GM23338 (cell line): Measurements from ENCODE around the gene SURF4. TPM values are rescaled to one million over a fixed set of nuclear protein-coding genes. Genes with fewer than 3 reads are reported as not detected.

Experiments used
- ATAC-seq: fragments of 200-7000 bp; cut with Tn5 transposase; 3 replicates; pipeline ENCODE4 v1.9.1; 2020
- DNase-seq: peaks from one replicate; pipeline ENCODE4 v3.0.0-alpha.2; 2015; ENCODE audit warnings: low spot score
- H2AFZ ChIP-seq: fragments of 200-600 bp; sonication (generic); 2 replicates; pipeline ENCODE4 v1.8.0; 2016; ENCODE audit warnings: antibody characterized with exemption, mild to moderate bottlenecking, moderate library complexity
- H3F3A ChIP-seq: fragments of 200-600 bp; sonication (generic); replicated peaks from 2 replicates; pipeline ENCODE4 v1.8.0; 2017; ENCODE audit warnings: antibody characterized with exemption, mixed run types, low read depth
- H3K27ac ChIP-seq: fragments of 200-600 bp; sonication (generic); 2 replicates; pipeline ENCODE4 v1.6.1; 2016; ENCODE audit warnings: low read depth
- H3K27me3 ChIP-seq: fragments of 200-600 bp; sonication (generic); 2 replicates; pipeline ENCODE4 v1.8.0; 2016; ENCODE audit warnings: mild to moderate bottlenecking, mixed run types, moderate library complexity; ENCODE audit not compliant: insufficient read depth
- H3K36me3 ChIP-seq: fragments of 200-600 bp; sonication (generic); 2 replicates; pipeline ENCODE4 v1.8.0; 2016; ENCODE audit warnings: mild to moderate bottlenecking; ENCODE audit not compliant: insufficient read depth
- H3K4me1 ChIP-seq: fragments of 200-600 bp; sonication (generic); 2 replicates; pipeline ENCODE4 v1.8.0; 2016; ENCODE audit warnings: mild to moderate bottlenecking, moderate library complexity; ENCODE audit not compliant: insufficient read depth
- H3K4me2 ChIP-seq: fragments of 200-600 bp; sonication (generic); 2 replicates; pipeline ENCODE4 v1.7.1; 2017; ENCODE audit warnings: mixed run types
- H3K4me3 ChIP-seq: fragments of 200-600 bp; sonication (generic); 2 replicates; pipeline ENCODE4 v1.6.1; 2016; ENCODE audit warnings: mixed run types
- H3K79me2 ChIP-seq: fragments of 200-600 bp; sonication (generic); replicated peaks from 2 replicates; pipeline ENCODE4 v1.8.0; 2017; ENCODE audit warnings: mild to moderate bottlenecking; ENCODE audit not compliant: insufficient read depth
- H3K9me2 ChIP-seq: fragments of 200-600 bp; sonication (generic); 2 replicates; pipeline ENCODE4 v1.8.0; 2017; ENCODE audit not compliant: insufficient read depth
- H4K20me1 ChIP-seq: fragments of 200-600 bp; sonication (generic); replicated peaks from 2 replicates; pipeline ENCODE4 v1.8.0; 2017; ENCODE audit warnings: mild to moderate bottlenecking; ENCODE audit not compliant: insufficient read depth
- H3K27ac Mint-ChIP-seq: 2 replicates; pipeline ENCODE4 v1.8.0; 2020; ENCODE audit warnings: inconsistent platforms, mild to moderate bottlenecking, moderate library complexity, mixed read lengths
- H3K27me3 Mint-ChIP-seq: 3 replicates; pipeline ENCODE4 v1.8.0; 2022; ENCODE audit warnings: low read depth, mild to moderate bottlenecking, moderate library complexity, mixed read lengths, inconsistent platforms; ENCODE audit not compliant: insufficient read depth, poor library complexity
- H3K36me3 Mint-ChIP-seq: 3 replicates; pipeline ENCODE4 v1.8.0; 2021; ENCODE audit warnings: low read depth, mild to moderate bottlenecking, inconsistent platforms, moderate library complexity, mixed read lengths
- H3K4me1 Mint-ChIP-seq: 3 replicates; pipeline ENCODE4 v1.8.0; 2020; ENCODE audit warnings: mild to moderate bottlenecking, inconsistent platforms, mixed read lengths
- H3K4me3 Mint-ChIP-seq: 3 replicates; pipeline ENCODE4 v1.8.0; 2021; ENCODE audit warnings: moderate library complexity, mild to moderate bottlenecking, inconsistent platforms, mixed read lengths
- H3K9me3 Mint-ChIP-seq: 3 replicates; pipeline ENCODE4 v1.8.0; 2020; ENCODE audit warnings: moderate library complexity, mild to moderate bottlenecking, inconsistent platforms, mixed read lengths
- POLR2AphosphoS5 ChIP-seq: IDR thresholded peaks from 2 replicates; pipeline ENCODE4 v1.6.1; 2016; ENCODE audit warnings: antibody characterized with exemption, low read depth
- ZNF114 ChIP-seq: fragments of 250-450 bp; sonication (Bioruptor Pico); IDR thresholded peaks from 2 replicates; pipeline ENCODE4 v1.5.0; 2020; ENCODE audit warnings: mild to moderate bottlenecking, moderate library complexity
- polyA plus RNA-seq: library from polyadenylated mRNA; unstranded; fragments of >200 nt; fragmentation: Nextera tagmentation; extraction: Ambion mirVana; gene quantifications from 2 replicates; pipeline ENCODE4 v1.2.1, GENCODE V29; 2016
- total RNA-seq: library from RNA; depleted of rRNA; stranded (reverse); fragments of >200 nt; shearing (Covaris generic); gene quantifications from 2 replicates; pipeline ENCODE4 v1.2.3, GENCODE V29; 2014
- TF ChIP-seq, protein P1 (sequence below): IDR thresholded peaks from one replicate; pipeline ENCODE4 v1.6.1; 2018; ENCODE audit warnings: antibody characterized with exemption; ENCODE audit not compliant: unreplicated experiment
- TF ChIP-seq, protein P2 (sequence below): fragments of 250-450 bp; sonication (Bioruptor Pico); IDR thresholded peaks from 2 replicates; pipeline ENCODE4 v1.5.0; 2020; ENCODE audit warnings: mild to moderate bottlenecking, moderate library complexity
- TF ChIP-seq, protein P3 (sequence below), 2 experiments: fragments of 200-600 bp in 1 of 2; sonication (generic) in 1 of 2; conservative IDR thresholded peaks; 2 replicates each; pipeline versions ENCODE4 v1.5.1 to v1.6.1; 2016 to 2017; ENCODE audit warnings: antibody characterized with exemption in 2 of 2, low read depth in 2 of 2, mild to moderate bottlenecking in 2 of 2, moderate library complexity in 1 of 2

The SURF4 gene
- total and polyA plus RNA-seq, 2 experiments from 2014 or later, result 66.3 to 242 TPM

DNA sequence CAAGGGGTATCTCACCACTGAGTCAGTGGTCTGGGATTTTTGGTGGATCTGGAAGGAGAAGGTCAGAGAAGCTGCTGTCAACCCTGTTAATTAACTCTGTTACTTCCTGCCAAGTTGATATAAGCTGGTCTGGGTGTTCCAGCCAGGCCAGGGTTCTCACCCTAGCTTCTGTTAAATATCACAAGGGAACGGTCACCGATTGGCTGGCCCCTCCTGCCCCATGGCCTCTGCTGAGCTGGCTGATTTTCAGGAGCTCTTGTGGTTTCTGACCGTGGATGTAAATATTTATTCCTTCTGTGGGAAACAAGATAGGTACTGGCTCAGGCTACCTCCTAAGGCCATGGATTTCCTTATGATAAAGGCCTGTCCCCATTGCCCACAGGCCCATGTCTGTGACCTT lies 47.4 kb upstream of the SURF4 start (continued):
- TF ChIP-seq, protein P1, sequence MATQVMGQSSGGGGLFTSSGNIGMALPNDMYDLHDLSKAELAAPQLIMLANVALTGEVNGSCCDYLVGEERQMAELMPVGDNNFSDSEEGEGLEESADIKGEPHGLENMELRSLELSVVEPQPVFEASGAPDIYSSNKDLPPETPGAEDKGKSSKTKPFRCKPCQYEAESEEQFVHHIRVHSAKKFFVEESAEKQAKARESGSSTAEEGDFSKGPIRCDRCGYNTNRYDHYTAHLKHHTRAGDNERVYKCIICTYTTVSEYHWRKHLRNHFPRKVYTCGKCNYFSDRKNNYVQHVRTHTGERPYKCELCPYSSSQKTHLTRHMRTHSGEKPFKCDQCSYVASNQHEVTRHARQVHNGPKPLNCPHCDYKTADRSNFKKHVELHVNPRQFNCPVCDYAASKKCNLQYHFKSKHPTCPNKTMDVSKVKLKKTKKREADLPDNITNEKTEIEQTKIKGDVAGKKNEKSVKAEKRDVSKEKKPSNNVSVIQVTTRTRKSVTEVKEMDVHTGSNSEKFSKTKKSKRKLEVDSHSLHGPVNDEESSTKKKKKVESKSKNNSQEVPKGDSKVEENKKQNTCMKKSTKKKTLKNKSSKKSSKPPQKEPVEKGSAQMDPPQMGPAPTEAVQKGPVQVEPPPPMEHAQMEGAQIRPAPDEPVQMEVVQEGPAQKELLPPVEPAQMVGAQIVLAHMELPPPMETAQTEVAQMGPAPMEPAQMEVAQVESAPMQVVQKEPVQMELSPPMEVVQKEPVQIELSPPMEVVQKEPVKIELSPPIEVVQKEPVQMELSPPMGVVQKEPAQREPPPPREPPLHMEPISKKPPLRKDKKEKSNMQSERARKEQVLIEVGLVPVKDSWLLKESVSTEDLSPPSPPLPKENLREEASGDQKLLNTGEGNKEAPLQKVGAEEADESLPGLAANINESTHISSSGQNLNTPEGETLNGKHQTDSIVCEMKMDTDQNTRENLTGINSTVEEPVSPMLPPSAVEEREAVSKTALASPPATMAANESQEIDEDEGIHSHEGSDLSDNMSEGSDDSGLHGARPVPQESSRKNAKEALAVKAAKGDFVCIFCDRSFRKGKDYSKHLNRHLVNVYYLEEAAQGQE, result no peak
- no peak for TF ChIP-seq ZNF114
- TF ChIP-seq POLR2AphosphoS5, result no peak

DNA sequence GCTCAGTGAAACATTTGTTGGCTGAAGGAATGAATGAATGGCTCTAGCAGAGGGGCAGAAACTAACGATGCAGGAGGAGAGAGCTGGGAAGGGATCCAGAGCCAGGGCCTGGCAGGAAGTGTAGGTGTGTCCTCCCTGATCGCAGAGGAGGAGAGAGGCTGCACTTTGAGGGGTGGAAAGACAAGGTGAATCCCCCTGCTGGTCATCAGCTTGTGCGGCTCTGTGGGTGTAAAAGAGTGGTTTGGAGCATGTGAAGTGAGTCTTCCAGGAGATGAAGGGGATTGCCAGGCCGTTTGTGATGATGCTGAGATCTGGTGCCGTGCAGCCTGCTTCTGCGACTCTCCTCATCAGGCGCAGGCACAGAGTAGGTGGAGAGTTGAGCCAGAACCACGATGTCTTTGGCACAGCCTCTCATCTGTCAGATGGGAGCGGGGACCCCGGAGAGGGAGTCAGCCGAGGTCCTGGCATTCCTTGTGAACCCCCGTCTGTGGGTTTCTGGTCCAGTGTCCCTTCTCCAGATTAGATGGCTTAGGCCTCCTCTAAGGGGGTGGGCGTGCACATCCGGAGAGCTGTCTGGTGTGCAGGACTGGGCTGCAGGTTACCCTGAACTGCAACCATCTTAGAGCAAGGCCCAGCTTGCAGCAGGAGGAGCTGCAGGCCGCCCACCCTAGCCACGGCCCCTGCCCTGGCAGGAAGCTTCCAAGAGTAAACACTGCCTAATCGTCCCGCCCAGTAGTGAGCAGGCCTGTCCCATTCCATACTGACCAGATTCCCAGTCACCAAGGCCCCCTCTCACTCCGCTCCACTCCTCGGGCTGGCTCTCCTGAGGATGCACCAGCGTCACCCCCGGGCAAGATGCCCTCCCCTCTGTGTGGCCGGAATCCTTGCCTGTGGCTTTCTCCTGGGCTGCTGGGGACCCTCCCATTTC lies 46.0 kb upstream of the SURF4 start, which contains the start of gene ADAMTS13:
Gene ADAMTS13, plus strand, starts transcription at position 753 of the 928 bp plus-strand sequence. Its CDS starts 77 bp downstream, at position 830.
- Histone ChIP-seq H4K20me1 (0 out of 2 replicates have a peak, but pooled peaks cover under 1% of the 10 kb centered on the region), H3K27ac (peak within 1 kb of the TSS; percentile 70; the same call in 1 of the 2 replicates), H3K27me3 (no peaks in the 10 kb centered on the region), H3K79me2 (peaks cover 7% of the 10 kb centered on the region), H3F3A (peaks cover 10% of the 10 kb centered on the region), H2AFZ (no peak within 1 kb of the TSS), H3K4me1 (peaks cover 7% of the 10 kb centered on the region), H3K36me3 (no peaks in the 10 kb centered on the region), H3K4me2 (no peak within 1 kb of the TSS), H3K4me3 (no peak within 1 kb of the TSS), H3K9me2 (no peaks in the 10 kb centered on the region)
- H3K9me3 Mint-ChIP-seq, result peaks cover 8% of the 10 kb centered on the region; the same call in 1 of the 3 replicates
- peak within 1 kb of the TSS; percentile 34; the same call in 1 of the 2 replicates for H3K27ac Mint-ChIP-seq
- peaks cover 8% of the 10 kb centered on the region for H3K36me3 Mint-ChIP-seq
- peak within 1 kb of the TSS; percentile 28; the same call in 1 of the 3 replicates for H3K4me3 Mint-ChIP-seq
- H3K4me1 Mint-ChIP-seq, result peaks cover 29% of the 10 kb centered on the region
- peaks cover 12% of the 10 kb centered on the region for H3K27me3 Mint-ChIP-seq
- DNase-seq, result peak; percentile 81
- TF ChIP-seq, protein P2, sequence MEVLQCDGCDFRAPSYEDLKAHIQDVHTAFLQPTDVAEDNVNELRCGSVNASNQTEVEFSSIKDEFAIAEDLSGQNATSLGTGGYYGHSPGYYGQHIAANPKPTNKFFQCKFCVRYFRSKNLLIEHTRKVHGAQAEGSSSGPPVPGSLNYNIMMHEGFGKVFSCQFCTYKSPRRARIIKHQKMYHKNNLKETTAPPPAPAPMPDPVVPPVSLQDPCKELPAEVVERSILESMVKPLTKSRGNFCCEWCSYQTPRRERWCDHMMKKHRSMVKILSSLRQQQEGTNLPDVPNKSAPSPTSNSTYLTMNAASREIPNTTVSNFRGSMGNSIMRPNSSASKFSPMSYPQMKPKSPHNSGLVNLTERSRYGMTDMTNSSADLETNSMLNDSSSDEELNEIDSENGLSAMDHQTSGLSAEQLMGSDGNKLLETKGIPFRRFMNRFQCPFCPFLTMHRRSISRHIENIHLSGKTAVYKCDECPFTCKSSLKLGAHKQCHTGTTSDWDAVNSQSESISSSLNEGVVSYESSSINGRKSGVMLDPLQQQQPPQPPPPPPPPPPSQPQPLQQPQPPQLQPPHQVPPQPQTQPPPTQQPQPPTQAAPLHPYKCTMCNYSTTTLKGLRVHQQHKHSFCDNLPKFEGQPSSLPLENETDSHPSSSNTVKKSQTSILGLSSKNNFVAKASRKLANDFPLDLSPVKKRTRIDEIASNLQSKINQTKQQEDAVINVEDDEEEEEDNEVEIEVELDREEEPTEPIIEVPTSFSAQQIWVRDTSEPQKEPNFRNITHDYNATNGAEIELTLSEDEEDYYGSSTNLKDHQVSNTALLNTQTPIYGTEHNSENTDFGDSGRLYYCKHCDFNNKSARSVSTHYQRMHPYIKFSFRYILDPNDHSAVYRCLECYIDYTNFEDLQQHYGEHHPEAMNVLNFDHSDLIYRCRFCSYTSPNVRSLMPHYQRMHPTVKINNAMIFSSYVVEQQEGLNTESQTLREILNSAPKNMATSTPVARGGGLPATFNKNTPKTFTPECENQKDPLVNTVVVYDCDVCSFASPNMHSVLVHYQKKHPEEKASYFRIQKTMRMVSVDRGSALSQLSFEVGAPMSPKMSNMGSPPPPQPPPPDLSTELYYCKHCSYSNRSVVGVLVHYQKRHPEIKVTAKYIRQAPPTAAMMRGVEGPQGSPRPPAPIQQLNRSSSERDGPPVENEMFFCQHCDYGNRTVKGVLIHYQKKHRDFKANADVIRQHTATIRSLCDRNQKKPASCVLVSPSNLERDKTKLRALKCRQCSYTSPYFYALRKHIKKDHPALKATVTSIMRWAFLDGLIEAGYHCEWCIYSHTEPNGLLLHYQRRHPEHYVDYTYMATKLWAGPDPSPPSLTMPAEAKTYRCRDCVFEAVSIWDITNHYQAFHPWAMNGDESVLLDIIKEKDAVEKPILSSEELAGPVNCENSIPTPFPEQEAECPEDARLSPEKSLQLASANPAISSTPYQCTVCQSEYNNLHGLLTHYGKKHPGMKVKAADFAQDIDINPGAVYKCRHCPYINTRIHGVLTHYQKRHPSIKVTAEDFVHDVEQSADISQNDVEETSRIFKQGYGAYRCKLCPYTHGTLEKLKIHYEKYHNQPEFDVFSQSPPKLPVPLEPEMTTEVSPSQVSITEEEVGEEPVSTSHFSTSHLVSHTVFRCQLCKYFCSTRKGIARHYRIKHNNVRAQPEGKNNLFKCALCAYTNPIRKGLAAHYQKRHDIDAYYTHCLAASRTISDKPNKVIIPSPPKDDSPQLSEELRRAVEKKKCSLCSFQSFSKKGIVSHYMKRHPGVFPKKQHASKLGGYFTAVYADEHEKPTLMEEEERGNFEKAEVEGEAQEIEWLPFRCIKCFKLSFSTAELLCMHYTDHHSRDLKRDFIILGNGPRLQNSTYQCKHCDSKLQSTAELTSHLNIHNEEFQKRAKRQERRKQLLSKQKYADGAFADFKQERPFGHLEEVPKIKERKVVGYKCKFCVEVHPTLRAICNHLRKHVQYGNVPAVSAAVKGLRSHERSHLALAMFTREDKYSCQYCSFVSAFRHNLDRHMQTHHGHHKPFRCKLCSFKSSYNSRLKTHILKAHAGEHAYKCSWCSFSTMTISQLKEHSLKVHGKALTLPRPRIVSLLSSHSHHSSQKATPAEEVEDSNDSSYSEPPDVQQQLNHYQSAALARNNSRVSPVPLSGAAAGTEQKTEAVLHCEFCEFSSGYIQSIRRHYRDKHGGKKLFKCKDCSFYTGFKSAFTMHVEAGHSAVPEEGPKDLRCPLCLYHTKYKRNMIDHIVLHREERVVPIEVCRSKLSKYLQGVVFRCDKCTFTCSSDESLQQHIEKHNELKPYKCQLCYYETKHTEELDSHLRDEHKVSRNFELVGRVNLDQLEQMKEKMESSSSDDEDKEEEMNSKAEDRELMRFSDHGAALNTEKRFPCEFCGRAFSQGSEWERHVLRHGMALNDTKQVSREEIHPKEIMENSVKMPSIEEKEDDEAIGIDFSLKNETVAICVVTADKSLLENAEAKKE, result no peak
- TF ChIP-seq, protein P3, sequence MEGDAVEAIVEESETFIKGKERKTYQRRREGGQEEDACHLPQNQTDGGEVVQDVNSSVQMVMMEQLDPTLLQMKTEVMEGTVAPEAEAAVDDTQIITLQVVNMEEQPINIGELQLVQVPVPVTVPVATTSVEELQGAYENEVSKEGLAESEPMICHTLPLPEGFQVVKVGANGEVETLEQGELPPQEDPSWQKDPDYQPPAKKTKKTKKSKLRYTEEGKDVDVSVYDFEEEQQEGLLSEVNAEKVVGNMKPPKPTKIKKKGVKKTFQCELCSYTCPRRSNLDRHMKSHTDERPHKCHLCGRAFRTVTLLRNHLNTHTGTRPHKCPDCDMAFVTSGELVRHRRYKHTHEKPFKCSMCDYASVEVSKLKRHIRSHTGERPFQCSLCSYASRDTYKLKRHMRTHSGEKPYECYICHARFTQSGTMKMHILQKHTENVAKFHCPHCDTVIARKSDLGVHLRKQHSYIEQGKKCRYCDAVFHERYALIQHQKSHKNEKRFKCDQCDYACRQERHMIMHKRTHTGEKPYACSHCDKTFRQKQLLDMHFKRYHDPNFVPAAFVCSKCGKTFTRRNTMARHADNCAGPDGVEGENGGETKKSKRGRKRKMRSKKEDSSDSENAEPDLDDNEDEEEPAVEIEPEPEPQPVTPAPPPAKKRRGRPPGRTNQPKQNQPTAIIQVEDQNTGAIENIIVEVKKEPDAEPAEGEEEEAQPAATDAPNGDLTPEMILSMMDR (conservative IDR thresholded peaks at IDR 0.05; ENCODE audit: low read depth in 2 of 2), result peak; percentile 47 to 56
- ATAC-seq, result peak; percentile 23
